ENCODE measurements around the gene EVA1A.

Gene EVA1A

DNA sequence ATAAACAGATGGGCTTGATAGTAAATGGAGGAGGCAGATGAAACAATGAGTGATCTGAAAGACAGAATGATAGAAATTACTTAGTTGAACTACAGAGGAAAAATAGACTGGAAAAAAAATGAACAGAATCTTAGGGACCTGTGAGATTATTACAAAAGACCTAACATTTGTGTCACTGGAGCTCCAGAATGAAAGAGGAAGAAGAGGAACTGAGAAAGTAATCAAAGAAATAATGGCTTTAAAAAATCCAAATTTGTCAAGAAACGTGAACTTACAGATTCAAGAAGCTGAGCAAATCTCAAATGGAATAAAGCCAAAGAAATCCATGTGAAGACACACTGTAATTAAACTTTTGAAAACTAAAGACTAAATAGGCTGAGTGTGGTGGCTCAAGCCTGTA lies 28.3 kb downstream of the EVA1A start:
- TF ChIP-seq, protein P1, sequence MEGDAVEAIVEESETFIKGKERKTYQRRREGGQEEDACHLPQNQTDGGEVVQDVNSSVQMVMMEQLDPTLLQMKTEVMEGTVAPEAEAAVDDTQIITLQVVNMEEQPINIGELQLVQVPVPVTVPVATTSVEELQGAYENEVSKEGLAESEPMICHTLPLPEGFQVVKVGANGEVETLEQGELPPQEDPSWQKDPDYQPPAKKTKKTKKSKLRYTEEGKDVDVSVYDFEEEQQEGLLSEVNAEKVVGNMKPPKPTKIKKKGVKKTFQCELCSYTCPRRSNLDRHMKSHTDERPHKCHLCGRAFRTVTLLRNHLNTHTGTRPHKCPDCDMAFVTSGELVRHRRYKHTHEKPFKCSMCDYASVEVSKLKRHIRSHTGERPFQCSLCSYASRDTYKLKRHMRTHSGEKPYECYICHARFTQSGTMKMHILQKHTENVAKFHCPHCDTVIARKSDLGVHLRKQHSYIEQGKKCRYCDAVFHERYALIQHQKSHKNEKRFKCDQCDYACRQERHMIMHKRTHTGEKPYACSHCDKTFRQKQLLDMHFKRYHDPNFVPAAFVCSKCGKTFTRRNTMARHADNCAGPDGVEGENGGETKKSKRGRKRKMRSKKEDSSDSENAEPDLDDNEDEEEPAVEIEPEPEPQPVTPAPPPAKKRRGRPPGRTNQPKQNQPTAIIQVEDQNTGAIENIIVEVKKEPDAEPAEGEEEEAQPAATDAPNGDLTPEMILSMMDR (IDR thresholded peaks at IDR 0.05; ENCODE audit: control extremely low read depth, extremely low read depth, low read depth, missing control alignments), result no peak
- CTCF ChIA-PET, result interaction anchor here (0.9 to 1.0 kb wide), 2 partner anchors 9 to 14 kb away, joined by 3 to 4 read pairs; no protein-coding TSS in a partner anchor
- POLR2A ChIA-PET, result no interaction called here
- no peak for DNase-seq (ENCODE audit: extremely low spot score)

DNA sequence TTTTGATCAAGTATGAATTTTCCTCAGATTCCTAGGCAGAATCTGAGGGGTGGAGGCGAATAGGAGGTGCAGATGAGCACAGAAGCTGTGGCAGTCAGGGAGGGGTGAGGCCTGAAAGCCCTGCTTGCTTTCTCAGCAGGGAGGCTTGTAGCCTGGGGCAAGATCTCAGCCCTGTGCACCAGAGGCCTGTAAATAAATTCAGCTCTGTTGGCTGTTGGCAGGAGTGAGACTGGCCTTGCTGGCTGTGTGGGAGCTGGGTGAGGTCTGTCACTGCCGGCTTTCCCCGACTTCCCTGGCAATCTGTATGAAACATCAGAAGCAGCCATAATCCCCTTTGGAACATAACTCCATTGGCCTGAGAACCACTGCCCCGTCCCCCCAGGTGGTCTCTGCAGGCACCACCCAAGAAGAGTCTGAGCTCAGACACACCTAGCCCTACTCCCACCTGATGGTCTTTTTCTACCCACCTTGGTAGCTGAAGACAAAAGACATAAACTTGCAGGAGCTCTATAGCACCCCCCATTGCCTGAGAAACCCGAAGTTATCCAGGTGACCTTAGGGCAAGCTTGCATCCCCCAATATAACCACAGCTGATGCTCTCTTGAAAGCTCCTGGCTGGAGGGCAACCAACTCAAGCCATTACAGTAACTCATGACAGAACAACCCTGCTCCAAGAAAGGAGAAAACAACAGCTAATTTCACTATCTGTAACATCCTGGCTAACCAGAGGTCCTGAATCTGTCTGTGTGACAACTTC lies 32.3 kb downstream of the EVA1A start:
- ChIA-PET POLR2A (no interaction called here), CTCF (interaction anchor here (1.3 kb wide), 1 partner anchor 17 kb away, joined by 4 read pairs; no protein-coding TSS in a partner anchor)
- DNase-seq (ENCODE audit: extremely low spot score), result no peak
- TF ChIP-seq, protein P1 (IDR thresholded peaks at IDR 0.05; ENCODE audit: control extremely low read depth, extremely low read depth, low read depth, missing control alignments), result no peak

DNA sequence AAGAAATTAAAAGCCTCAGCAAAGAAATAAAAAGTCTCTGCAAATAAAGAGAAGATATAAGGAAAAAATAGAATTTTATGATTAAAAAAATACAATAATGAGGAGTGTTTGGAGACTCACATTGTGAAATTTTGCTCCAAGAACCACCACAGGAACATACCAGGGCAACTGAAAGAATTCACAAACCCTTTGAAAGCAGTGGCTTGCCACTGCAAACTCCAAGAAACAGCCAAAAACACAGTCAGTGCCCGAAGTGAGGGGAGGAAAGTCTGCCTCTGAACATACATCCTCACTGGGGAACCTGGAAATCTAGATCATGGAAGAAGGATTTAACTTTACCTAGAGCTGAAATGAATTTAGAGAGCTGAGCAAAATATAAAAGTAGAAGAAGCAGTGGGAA lies 33.1 kb downstream of the EVA1A start:
- no peak for DNase-seq (ENCODE audit: extremely low spot score)
- ChIA-PET CTCF (interaction anchor here (1.3 kb wide), 1 partner anchor 17 kb away, joined by 4 read pairs; no protein-coding TSS in a partner anchor), POLR2A (no interaction called here)
- TF ChIP-seq, protein P1 (IDR thresholded peaks at IDR 0.05; ENCODE audit: control extremely low read depth, extremely low read depth, low read depth, missing control alignments), result no peak

DNA sequence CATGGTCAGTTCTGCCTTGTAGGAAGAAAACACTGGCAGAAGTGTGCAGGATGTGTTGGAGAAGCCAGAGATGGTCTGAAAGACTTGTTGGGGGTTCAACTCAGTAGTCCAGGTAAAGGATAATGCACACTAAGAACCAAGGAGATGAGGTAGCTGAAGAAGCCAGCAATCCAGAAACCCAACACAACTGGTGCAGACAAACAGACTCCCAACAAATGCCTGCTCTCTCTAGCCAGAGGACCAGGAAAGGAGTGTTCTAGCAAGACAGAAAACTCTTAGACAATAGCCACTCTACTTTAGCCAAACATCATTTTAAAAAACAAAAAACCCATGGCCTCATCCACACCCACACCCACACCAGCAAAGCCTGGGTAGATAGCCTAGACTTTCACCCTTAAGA lies 33.9 kb downstream of the EVA1A start:
- CTCF ChIA-PET, result interaction anchor here (1.0 kb wide), 1 partner anchor 19 kb away, joined by 4 read pairs; no protein-coding TSS in a partner anchor
- TF ChIP-seq, protein P1 (IDR thresholded peaks at IDR 0.05; ENCODE audit: control extremely low read depth, extremely low read depth, low read depth, missing control alignments), result no peak
- DNase-seq (ENCODE audit: extremely low spot score), result no peak
- POLR2A ChIA-PET, result no interaction called here

DNA sequence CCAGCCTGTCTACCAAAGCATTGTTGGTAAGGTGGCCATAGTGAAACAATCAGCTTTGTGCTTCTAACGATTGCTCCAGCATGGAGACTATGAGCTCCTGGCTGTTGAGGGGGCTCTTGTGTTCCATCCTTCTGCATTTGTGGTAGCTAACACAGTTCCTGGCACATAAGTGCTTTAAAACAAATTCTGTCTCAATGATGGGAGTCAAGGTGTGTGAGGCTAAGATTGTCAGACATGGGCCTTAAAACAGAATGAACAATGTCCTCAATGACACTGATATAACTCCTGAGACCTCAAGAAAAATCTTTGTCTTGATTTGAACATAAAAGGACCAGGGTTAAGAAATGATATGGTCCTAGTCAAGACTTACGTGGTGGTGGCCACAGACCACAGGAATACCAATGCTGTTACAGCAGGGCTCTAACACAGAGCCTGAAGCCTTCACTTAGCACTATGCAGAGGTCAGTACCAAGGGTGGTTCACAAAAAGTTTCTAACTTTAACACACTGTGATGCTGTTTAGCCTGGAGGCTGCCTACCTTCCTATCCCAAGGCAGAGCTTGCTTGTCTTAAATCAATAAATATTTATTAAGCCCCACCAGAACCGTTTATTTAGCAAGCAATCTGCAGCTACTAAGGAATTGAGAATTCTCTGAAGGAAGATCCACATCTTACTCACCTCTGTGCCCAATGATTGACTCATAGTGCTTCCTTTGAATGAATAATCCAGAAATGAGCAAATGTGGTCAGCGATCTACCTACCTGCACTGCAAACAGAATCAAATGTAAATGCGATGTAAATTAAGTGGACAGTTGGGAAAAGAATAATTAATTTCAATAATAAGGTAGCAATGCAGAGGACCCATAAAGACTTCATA lies 35.1 kb downstream of the EVA1A start:
- no peak for DNase-seq (ENCODE audit: extremely low spot score)
- POLR2A ChIA-PET, result interaction anchor here (0.6 kb wide), 1 partner anchor 55 kb away, joined by 4 read pairs; no protein-coding TSS in a partner anchor
- TF ChIP-seq, protein P1 (IDR thresholded peaks at IDR 0.05; ENCODE audit: control extremely low read depth, extremely low read depth, low read depth, missing control alignments), result no peak
- CTCF ChIA-PET, result interaction anchor here (1.0 to 1.4 kb wide), 2 partner anchors 20 to 461 kb away, joined by 3 to 4 read pairs; no protein-coding TSS in a partner anchor

DNA sequence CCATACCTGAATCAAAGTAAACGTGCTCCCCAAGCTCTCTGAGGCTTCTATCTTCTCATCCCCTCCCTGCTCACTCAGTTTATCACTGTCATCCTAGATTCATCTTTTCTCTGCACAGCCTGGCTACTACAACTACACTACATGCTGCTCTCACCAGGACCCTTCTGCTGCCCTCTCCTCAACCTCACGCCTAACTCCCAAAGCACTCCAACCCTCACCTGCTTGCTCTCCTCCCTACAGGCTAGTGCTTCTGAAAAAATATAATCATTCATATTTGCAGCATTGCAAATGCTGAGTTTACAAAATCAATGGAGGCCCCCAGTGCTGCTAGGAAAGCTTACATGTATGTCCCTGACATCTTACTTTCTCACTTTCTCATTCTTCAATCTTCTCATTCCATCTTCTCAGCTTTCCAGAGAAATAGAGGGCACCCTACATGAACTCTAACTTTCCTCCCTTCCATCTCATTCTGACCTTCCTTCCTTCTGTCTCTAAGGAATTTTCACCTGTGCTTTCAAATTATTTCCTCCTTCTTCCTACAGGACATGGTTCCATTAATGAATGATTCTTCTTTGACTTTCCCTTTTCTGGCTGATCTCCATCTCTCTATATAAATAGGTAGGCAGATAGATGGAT lies 36.3 kb downstream of the EVA1A start:
- TF ChIP-seq, protein P1 (IDR thresholded peaks at IDR 0.05; ENCODE audit: control extremely low read depth, extremely low read depth, low read depth, missing control alignments), result no peak
- ChIA-PET CTCF (interaction anchor here (0.7 to 1.5 kb wide), 2 partner anchors 8 to 21 kb away, joined by 3 read pairs; no protein-coding TSS in a partner anchor), POLR2A (no interaction called here)
- DNase-seq (ENCODE audit: extremely low spot score), result no peak

All from GM10248 (cell line).